Lung (tissue), 12 donors: ENCODE results near the gene CLIP2. TPM values are rescaled to one million over a fixed set of nuclear protein-coding genes. Genes with fewer than 3 reads are reported as not detected.
"Not testable (repeated sequence)": the region's sequence is repeated elsewhere in the genome, so short reads cannot be mapped to it uniquely, and the experiment has no call there.

Experiments
- ATAC-seq: fragments of 200-7000 bp; cut with Tn5 transposase; one replicate; pipeline ENCODE4 v1.9.1; 2020; ENCODE audit warnings: moderate number of reproducible peaks; ENCODE audit not compliant: insufficient read depth, low FRiP score
- DNase-seq, 3 donors: peaks; one replicate each; pipeline ENCODE4 v3.0.0-alpha.2; 2013 to 2017
- H3K27ac ChIP-seq, 2 donors: one replicate each; pipeline ENCODE4 v1.5.1; 2013; ENCODE audit warnings: mild to moderate bottlenecking in 2 of 2, moderate library complexity in 2 of 2, control low read depth in 1 of 2, inconsistent platforms in 1 of 2, low read depth in 1 of 2, low read length in 1 of 2
- H3K27me3 ChIP-seq, 3 donors: one replicate each; pipeline ENCODE4 v1.5.1; 2013; ENCODE audit warnings: low read length in 2 of 3; ENCODE audit not compliant: control insufficient read depth in 3 of 3, insufficient read depth in 3 of 3
- H3K36me3 ChIP-seq, 4 donors: one replicate each; pipeline ENCODE4 v1.5.1; 2013; ENCODE audit warnings: low read length in 4 of 4, mild to moderate bottlenecking in 1 of 4, moderate library complexity in 1 of 4; ENCODE audit not compliant: control insufficient read depth in 4 of 4, insufficient read depth in 4 of 4
- H3K4me1 ChIP-seq, 5 donors: one replicate each; pipeline ENCODE4 v1.5.1; 2013; ENCODE audit warnings: low read length in 5 of 5, mild to moderate bottlenecking in 2 of 5, moderate library complexity in 1 of 5; ENCODE audit not compliant: control insufficient read depth in 5 of 5, insufficient read depth in 5 of 5
- H3K4me3 ChIP-seq: one replicate; pipeline ENCODE4 v1.5.1; 2013; ENCODE audit warnings: mild to moderate bottlenecking, control low read depth, moderate library complexity
- H3K9ac ChIP-seq, 2 donors: one replicate each; pipeline ENCODE4 v1.5.1; 2013; ENCODE audit warnings: low read length in 2 of 2, control low read depth in 1 of 2; ENCODE audit not compliant: insufficient read depth in 1 of 2
- H3K9me3 ChIP-seq, 4 donors: one replicate each; pipeline ENCODE4 v1.5.1; 2013; ENCODE audit warnings: low read length in 3 of 4, mild to moderate bottlenecking in 1 of 4, moderate library complexity in 1 of 4; ENCODE audit not compliant: control insufficient read depth in 4 of 4, insufficient read depth in 3 of 4
- CTCF ChIP-seq: IDR thresholded peaks from 2 replicates; pipeline ENCODE4 v1.5.1; 2012; ENCODE audit warnings: mild to moderate bottlenecking; ENCODE audit errors: control extremely low read depth, extremely low read depth
- WGBS, 2 donors: extraction: QIAGEN DNeasy Blood & Tissue Kit; methylation state at CpG; one replicate each; pipeline ENCODE4 v1.1.7; 2013; 5-methylcytosine and 5-hydroxymethylcytosine counted together
- polyA plus RNA-seq, 2 donors: library from polyadenylated mRNA; stranded (reverse); fragments of 200-250 nt; gene quantifications; one replicate each; pipeline ENCODE4 v1.2.1, GENCODE V29; 2013
- total RNA-seq, 2 donors: library from RNA; depleted of rRNA in 1 of 2; stranded (reverse); fragments of >200 nt in 1 of 2; gene quantifications; one replicate each; pipeline ENCODE4 v1.2.1, GENCODE V29; 2014 to 2021
- donor health status: control.
- donor health status: control.
- donor health status: Bipolar disorder and iron deficiency.
- donor health status: healthy.
- donor health status: DM: yes; HTN: yes; CAD: no.

Gene CLIP2
- total and polyA plus RNA-seq, 4 donors = 7.9 to 27.0 (median 14.9) TPM

- WGBS, 2 donors = 65 to 66% methylated on average over 7 of the region's 7 CpGs
- Histone ChIP-seq H3K4me3 (no peak overlapping the region), H3K36me3 (peaks cover 0 to 2% (median 0%) of the 10 kb centered on the region in 4 donors), H3K9me3 (no peaks in the 10 kb centered on the region), H3K4me1 (no peaks in the 10 kb centered on the region), H3K9ac (no peak overlapping the region), H3K27ac (no peak overlapping the region), H3K27me3 (no peaks in the 10 kb centered on the region)
- TF ChIP-seq CTCF = no peak
- no peak for DNase-seq
- ATAC-seq = no peak
Measured at GRCh38 chr7:74409571-74409970, 120.4 kb downstream of the CLIP2 start.

GRCh38 chr7:74410772-74411171 lies 121.6 kb downstream of the CLIP2 start:
- H3K4me1 ChIP-seq = no peaks in the 10 kb centered on the region
- no peak for TF ChIP-seq CTCF
- no peaks in the 10 kb centered on the region for H3K27me3 ChIP-seq
- H3K9ac ChIP-seq = no peak overlapping the region
- 74 to 89% methylated on average over 2 of the region's 2 CpGs for WGBS, 2 donors
- H3K27ac ChIP-seq = no peak overlapping the region
- ATAC-seq (no peak), DNase-seq (no peak)
- no peak overlapping the region for H3K4me3 ChIP-seq
- H3K36me3 ChIP-seq = no peaks in the 10 kb centered on the region
- H3K9me3 ChIP-seq = no peaks in the 10 kb centered on the region

- DNase-seq = not testable (repeated sequence)
- 69 to 88% methylated on average over 5 of the region's 5 CpGs for WGBS, 2 donors
Measured at GRCh38 chr7:74411571-74411970, 122.4 kb downstream of the CLIP2 start.

GRCh38 chr7:74412056-74412455 lies 122.8 kb downstream of the CLIP2 start:
- 52 to 57% methylated on average over 4 of the region's 4 CpGs for WGBS, 2 donors
- ATAC-seq (no peak), DNase-seq (no peak)

More at GRCh38 chr7:74411571-74411970, 122.4 kb downstream of the CLIP2 start:
- not testable (repeated sequence) for H3K9ac ChIP-seq, H3K27me3 ChIP-seq, H3K4me3 ChIP-seq, H3K36me3 ChIP-seq, H3K9me3 ChIP-seq, H3K4me1 ChIP-seq, H3K27ac ChIP-seq, ATAC-seq

More at GRCh38 chr7:74412056-74412455, 122.8 kb downstream of the CLIP2 start:
- TF ChIP-seq CTCF = no peak
- Histone ChIP-seq H3K27ac (no peak overlapping the region), H3K4me3 (no peak overlapping the region), H3K36me3 (no peaks in the 10 kb centered on the region), H3K9me3 (no peaks in the 10 kb centered on the region), H3K9ac (no peak overlapping the region), H3K4me1 (no peaks in the 10 kb centered on the region), H3K27me3 (no peaks in the 10 kb centered on the region)
